ENCODE data around the gene STK4. TPM values are rescaled to one million over a fixed set of nuclear protein-coding genes. Genes with fewer than 3 reads are reported as not detected.
"Not testable (repeated sequence)": the region's sequence is repeated elsewhere in the genome, so short reads cannot be mapped to it uniquely, and the experiment has no call there.

Gene STK4
- total RNA-seq, 4 donors from 2014 or later, result 27.7 to 128 (median 42.9) TPM

DNA sequence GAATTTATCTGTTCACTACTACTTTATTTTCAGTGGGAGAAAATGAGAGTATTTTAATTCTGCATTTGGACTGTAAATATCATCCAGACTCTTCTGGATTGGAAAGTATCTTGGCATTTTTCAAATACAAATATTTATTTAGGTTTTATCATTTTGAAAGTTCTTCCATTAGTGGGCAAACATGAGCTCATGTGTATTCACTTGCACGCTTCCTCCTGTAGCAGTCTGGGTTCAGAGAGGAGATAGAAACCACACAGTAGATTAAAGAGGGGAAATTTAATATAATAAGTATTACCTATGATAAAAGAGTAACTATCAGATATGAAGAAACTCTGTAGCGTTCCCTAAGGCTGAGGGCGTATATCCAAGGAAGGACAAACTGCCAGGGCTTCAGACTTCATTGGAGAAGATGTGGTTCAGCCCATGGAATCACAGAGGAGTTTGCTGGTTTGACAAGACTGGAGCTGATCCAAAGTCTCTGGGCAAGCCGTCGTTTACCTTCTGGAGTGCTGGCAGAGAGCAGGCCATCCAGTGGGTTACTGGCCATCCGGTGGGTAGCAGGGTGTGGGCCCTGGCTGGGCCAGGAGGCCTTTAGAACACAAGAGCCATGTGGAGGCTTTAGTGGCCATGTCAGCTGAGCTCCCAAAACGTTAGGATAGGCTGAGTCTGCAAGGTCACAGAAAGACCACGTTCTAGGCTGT is 90.3 kb downstream of the STK4 start:
- no peaks in the 10 kb centered on the region for H3K27me3 ChIP-seq
- peaks cover 0 to 8% (median 4%) of the 10 kb centered on the region in 4 donors for H3K4me1 ChIP-seq
- H3K4me3 ChIP-seq, result no peak overlapping the region
- no peak for DNase-seq
- peaks cover 0 to 23% (median 0%) of the 10 kb centered on the region in 3 donors for H3K36me3 ChIP-seq
- TF ChIP-seq, protein P1, sequence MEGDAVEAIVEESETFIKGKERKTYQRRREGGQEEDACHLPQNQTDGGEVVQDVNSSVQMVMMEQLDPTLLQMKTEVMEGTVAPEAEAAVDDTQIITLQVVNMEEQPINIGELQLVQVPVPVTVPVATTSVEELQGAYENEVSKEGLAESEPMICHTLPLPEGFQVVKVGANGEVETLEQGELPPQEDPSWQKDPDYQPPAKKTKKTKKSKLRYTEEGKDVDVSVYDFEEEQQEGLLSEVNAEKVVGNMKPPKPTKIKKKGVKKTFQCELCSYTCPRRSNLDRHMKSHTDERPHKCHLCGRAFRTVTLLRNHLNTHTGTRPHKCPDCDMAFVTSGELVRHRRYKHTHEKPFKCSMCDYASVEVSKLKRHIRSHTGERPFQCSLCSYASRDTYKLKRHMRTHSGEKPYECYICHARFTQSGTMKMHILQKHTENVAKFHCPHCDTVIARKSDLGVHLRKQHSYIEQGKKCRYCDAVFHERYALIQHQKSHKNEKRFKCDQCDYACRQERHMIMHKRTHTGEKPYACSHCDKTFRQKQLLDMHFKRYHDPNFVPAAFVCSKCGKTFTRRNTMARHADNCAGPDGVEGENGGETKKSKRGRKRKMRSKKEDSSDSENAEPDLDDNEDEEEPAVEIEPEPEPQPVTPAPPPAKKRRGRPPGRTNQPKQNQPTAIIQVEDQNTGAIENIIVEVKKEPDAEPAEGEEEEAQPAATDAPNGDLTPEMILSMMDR (IDR thresholded peaks at IDR 0.05), result no peak
- TF ChIP-seq POLR2A (IDR thresholded peaks at IDR 0.05), result no peak
- no peaks in the 10 kb centered on the region for H3K9me3 ChIP-seq
- no peak overlapping the region for H3K27ac ChIP-seq

DNA sequence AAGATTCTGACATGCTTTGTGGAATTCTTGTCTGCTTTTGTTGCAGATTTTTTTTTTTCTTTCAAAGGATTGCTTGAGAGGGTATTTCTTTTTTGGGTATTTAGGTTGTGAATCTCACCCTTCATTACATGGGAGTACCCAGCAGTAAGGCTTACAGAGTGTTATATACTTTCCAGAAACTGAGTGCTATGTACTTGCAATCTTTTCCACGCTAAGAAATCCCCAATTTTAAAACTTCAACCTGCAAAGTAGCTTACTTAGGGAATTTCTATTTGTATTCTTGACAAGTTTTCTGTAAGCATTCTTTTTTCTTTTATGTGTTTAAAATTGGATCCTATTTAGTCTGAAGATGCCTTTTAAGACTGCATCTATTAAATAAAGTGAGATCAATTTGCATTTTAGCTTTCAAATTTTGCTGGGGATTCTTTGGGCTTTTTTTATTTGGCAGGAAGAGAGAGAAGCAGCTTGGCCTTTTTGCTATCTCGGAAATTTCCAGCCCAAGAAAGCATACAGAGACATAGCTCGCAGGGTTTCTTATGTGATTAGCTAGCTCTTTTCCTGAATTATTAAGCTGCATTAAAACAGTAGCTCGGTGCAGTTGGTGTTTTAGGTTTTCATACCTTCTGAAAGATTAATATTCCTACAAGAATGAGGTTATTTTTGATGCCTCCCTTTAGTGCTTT is 92.0 kb downstream of the STK4 start:
- Histone ChIP-seq H3K4me3 (no peak overlapping the region), H3K9me3 (no peaks in the 10 kb centered on the region), H3K4me1 (peaks cover 0 to 4% (median 0%) of the 10 kb centered on the region in 4 donors), H3K27ac (no peak overlapping the region), H3K27me3 (no peaks in the 10 kb centered on the region), H3K36me3 (peaks cover 0 to 17% (median 0%) of the 10 kb centered on the region in 3 donors)
- TF ChIP-seq POLR2A (IDR thresholded peaks at IDR 0.05), result no peak
- TF ChIP-seq, protein P1 (IDR thresholded peaks at IDR 0.05), result no peak
- no peak for DNase-seq

DNA sequence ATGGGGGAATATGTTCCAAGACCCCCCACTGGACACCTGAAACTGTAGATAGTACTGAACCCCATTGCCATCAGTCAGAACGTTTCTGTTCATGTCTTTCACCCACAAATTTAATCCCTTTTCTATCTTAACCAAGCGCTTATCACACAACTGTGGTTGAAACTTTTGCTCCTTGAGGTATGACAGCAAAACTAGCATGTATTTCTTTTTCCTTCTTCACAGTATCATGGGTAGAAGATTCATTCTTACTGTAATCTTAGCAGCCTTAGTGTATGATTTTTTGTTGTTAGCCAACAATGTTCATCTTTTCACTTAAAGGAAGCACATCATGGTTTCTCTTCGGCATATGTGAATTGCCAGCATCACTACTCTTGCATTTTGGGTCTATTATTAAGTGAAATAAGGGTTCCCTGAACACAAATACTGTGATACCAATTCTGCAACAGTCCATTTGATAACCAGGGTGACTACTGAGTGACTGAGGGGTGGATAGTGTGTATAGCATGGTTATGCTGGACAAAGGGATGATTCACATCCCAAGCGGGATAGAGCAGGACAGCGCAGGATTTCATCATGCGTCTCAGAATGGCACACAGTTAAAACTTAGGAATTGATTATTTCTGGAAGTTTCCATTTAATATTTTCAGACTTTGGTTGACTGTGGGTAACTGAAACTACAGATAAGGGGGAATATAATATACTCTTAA is 92.9 kb downstream of the STK4 start:
- H3K27me3 ChIP-seq, result no peaks in the 10 kb centered on the region

DNA sequence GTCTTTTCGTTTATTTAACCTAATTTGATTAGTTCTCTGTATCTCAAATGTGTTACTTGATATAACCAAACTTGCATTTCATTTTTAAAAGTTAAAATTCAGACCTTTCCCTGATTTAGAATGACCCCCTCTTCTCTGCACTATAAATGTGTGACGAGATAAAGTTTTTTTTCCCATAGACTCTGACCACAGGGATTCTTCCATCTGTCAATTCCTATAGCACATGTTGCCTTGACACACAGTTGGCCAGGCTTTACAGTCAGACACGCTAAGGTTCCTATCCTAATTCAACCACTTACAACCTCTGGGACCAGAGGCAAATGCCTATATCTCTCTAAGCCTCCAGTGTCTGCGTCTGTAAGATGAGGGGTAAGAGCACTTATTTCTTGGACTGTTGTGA is 94.0 kb downstream of the STK4 start:
- Histone ChIP-seq H3K27me3 (no peaks in the 10 kb centered on the region), H3K9me3 (no peaks in the 10 kb centered on the region), H3K4me1 (no peaks in the 10 kb centered on the region), H3K27ac (no peak overlapping the region), H3K36me3 (peaks cover 0 to 10% (median 0%) of the 10 kb centered on the region in 3 donors), H3K4me3 (no peak overlapping the region)
- DNase-seq, result no peak
- TF ChIP-seq POLR2A (IDR thresholded peaks at IDR 0.05), result no peak
- TF ChIP-seq, protein P1 (IDR thresholded peaks at IDR 0.05), result no peak

More for the DNA sequence above, 92.9 kb downstream of the STK4 start:
- no peaks in the 10 kb centered on the region for H3K4me1 ChIP-seq
- H3K9me3 ChIP-seq, result no peaks in the 10 kb centered on the region
- peaks cover 0 to 13% (median 0%) of the 10 kb centered on the region in 3 donors for H3K36me3 ChIP-seq
- no peak overlapping the region for H3K27ac ChIP-seq
- DNase-seq, result no peak
- H3K4me3 ChIP-seq, result no peak overlapping the region
- TF ChIP-seq, protein P1 (IDR thresholded peaks at IDR 0.05), result no peak
- no peak for TF ChIP-seq POLR2A (IDR thresholded peaks at IDR 0.05)

DNA sequence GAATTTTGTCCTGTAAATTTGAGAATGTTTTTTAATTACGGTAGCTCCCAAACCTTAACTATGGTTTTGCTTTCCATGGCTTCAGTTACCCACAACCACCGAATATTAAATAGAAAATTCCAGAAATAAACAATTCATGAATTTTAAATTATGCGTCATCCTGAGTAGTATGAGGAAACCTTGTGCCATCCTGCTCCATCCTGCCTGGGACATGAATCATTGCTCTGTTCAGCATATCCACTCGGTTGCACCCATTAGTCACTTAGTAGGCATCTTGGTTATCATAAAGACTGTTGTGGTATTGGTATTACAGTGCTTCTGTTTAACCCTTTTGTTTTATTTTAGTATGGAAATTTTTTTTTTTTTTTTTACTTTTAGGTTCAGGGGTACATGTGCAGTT is 94.9 kb downstream of the STK4 start:
- Histone ChIP-seq H3K9me3 (no peaks in the 10 kb centered on the region), H3K36me3 (peaks cover 0 to 10% (median 0%) of the 10 kb centered on the region in 3 donors), H3K4me1 (no peaks in the 10 kb centered on the region), H3K27ac (no peak overlapping the region), H3K27me3 (no peaks in the 10 kb centered on the region), H3K4me3 (no peak overlapping the region)
- TF ChIP-seq, protein P1 (IDR thresholded peaks at IDR 0.05), result no peak
- TF ChIP-seq POLR2A (IDR thresholded peaks at IDR 0.05), result no peak
- DNase-seq, result no peak

DNA sequence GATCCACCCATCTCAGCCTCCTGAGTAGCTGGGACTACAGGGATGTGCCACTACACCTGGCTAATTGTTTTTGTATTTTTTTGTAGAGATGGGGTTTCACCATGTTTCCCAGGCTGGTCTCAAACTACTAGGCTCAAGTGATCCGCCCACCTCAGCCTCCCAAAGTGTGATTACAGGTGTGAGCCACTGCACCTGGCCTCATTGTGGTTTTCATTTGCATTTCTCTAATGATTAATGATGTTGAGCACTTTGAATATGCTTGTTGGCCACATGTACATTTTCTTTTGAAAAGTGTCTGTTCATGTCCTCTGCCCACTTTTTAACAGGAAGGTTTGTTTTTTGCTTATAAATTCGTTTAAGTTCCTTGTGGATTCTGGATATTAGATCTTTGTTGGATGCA is 96.8 kb downstream of the STK4 start:
- not testable (repeated sequence) for H3K9me3 ChIP-seq, H3K27me3 ChIP-seq, H3K4me3 ChIP-seq, H3K27ac ChIP-seq, H3K4me1 ChIP-seq, DNase-seq
- H3K36me3 ChIP-seq, result peaks cover 0 to 15% (median 0%) of the 10 kb centered on the region in 3 donors

Measured in Peyer's patch (tissue), 4 donors.